Measurements from ENCODE around the gene SH3RF3. TPM values are rescaled to one million over a fixed set of nuclear protein-coding genes. Genes with fewer than 3 reads are reported as not detected.

SH3RF3 gene
- total and polyA plus RNA-seq, 9 of the 15 experiments (the other 6 are each of a cell fraction or from before 2014, with no cell fraction given), result 0.02 TPM; not detected in 8

DNA sequence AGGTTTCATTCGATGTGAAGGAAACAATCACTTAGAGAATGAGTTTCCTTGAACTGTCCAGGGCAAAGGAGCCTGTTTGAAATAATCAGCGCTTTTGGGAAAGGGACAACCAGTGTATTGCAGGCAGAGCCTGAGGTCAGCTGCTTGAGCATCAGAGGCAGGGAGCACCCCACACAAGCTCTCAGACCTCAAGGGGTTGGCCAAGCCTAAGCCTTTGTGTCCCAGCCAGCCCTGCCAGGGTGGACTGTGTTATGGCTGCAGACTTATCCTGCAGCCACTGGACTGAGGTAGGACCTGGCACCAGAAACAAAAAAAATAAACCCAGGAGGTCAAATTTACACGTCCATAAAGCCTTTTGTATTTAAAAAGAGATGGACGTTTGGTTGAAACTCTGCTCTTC is 256.5 kb downstream of the SH3RF3 start (continued):
- TF ChIP-seq GTF2E2 (tag; IDR thresholded peaks at IDR 0.05) (no peak), PML (IDR thresholded peaks at IDR 0.05; ENCODE audit: low read length) (no peak), STAT5B (CRISPR knock-in tag; IDR thresholded peaks at IDR 0.05) (no peak), HNRNPLL (IDR thresholded peaks at IDR 0.05; ENCODE audit: low read depth, low read length, poor library complexity, severe bottlenecking) (no peak), STAG1 (CRISPR knock-in tag; IDR thresholded peaks at IDR 0.05; ENCODE audit: borderline replicate concordance) (no peak), ZNF766 (CRISPR knock-in tag; conservative IDR thresholded peaks at IDR 0.05) (no peak)

GRCh38 chr2:109386004-109386695 is 257.1 kb downstream of the SH3RF3 start:
- intact Hi-C loops (cut with micrococcal nuclease) (no loop called here), in situ Hi-C loops (cut with MboI) (no loop called here)
- Histone ChIP-seq H3K9me3 (replicated peaks; ENCODE audit: control insufficient read depth, insufficient read depth, low read depth, low read length) (no peaks in the 10 kb centered on the region), H4K20me1 (replicated peaks; ENCODE audit: control insufficient read depth, insufficient read depth, low read length) (peaks cover 6% of the 10 kb centered on the region; the same call in 1 of the 2 replicates), H3K4me2 (ENCODE audit: insufficient read depth, low read length) (no peak overlapping the region), H3K4me1 (replicated peaks in 1 of 2; ENCODE audit: control insufficient read depth in 2 of 2, insufficient read depth in 2 of 2, low read length in 2 of 2) (no peaks in the 10 kb centered on the region), H3K27ac (ENCODE audit: extremely low read depth, low read depth, low read length) (no peak overlapping the region), H3K79me2 (ENCODE audit: control insufficient read depth, insufficient read depth, low read length) (no peaks in the 10 kb centered on the region), H3K9ac (ENCODE audit: insufficient read depth in 1 of 2, low read depth in 2 of 2, low read length in 2 of 2) (no peak overlapping the region), H3K27me3 (ENCODE audit: control insufficient read depth in 2 of 2, insufficient read depth in 2 of 2, low read length in 2 of 2) (peaks cover 13 to 56% of the 10 kb centered on the region in 2 experiments; a peak in 4 of 5 replicates), H2AFZ (ENCODE audit: low read depth, low read length) (no peak overlapping the region), H3K9me1 (ENCODE audit: control insufficient read depth, insufficient read depth, low read length) (no peaks in the 10 kb centered on the region), H3K4me3 (no peak overlapping the region), H3K36me3 (ENCODE audit: control insufficient read depth, insufficient read depth, low read length) (no peaks in the 10 kb centered on the region)
- 0% methylated on average over 11 of the region's 11 CpGs for whole genome bisulfite sequencing (ENCODE audit: insufficient coverage, low coverage, missing lambda C conversion rate)
- POLR2A ChIA-PET, result interaction anchor here (0.7 to 1.5 kb wide), 2 partner anchors 9 to 12 kb away, joined by 3 read pairs; no protein-coding TSS in a partner anchor
- CTCF ChIA-PET (ENCODE audit: low intra/inter-chr PET ratio), result no interaction called here
- no TSS peak for BruUV-seq (replicated peaks)
- DNase-seq (ENCODE audit: extremely low read depth in 1 of 4, low spot score in 3 of 4) (peak in 1 of 4 experiments; percentile 3), FAIRE-seq (no peak), ATAC-seq (no peak)
- TF ChIP-seq ZNF551 (CRISPR knock-in tag; IDR thresholded peaks at IDR 0.05), result no peak
- no peak for TF ChIP-seq ZNF140 (CRISPR knock-in tag; IDR thresholded peaks at IDR 0.05)
- peak; percentile 42 for TF ChIP-seq ZBTB40 (IDR thresholded peaks at IDR 0.05)
- TF ChIP-seq ZBTB40 (CRISPR knock-in tag; IDR thresholded peaks at IDR 0.05), result no peak
